DND-41 (cell line): Measurements from ENCODE around the gene LGALS3BP.

Source experiments
- ATAC-seq: fragments of 200-7000 bp; cut with Tn5 transposase; 3 replicates; pipeline ENCODE4 v1.9.1; 2021; ENCODE audit warnings: low read depth; ENCODE audit not compliant: insufficient read depth
- DNase-seq: peaks from one replicate; pipeline ENCODE4 v3.0.0-alpha.2; 2020
- H2AFZ ChIP-seq: 2 replicates; pipeline ENCODE4 v1.6.0; 2012; ENCODE audit warnings: low read depth, low read length
- H3K27ac ChIP-seq: 2 replicates; pipeline ENCODE4 v1.5.1; 2012; ENCODE audit warnings: low read length, inconsistent platforms
- H3K27me3 ChIP-seq: fragments of 200-600 bp; sonication (generic); 2 replicates; pipeline ENCODE4 v1.6.0; 2012; ENCODE audit warnings: low read length, mild to moderate bottlenecking, inconsistent platforms; ENCODE audit not compliant: insufficient read depth, poor library complexity
- H3K36me3 ChIP-seq: 2 replicates; pipeline ENCODE4 v1.5.1; 2012; ENCODE audit warnings: low read length, inconsistent platforms; ENCODE audit not compliant: insufficient read depth
- H3K4me1 ChIP-seq: 2 replicates; pipeline ENCODE4 v1.5.1; 2012; ENCODE audit warnings: mild to moderate bottlenecking, low read length; ENCODE audit not compliant: insufficient read depth
- H3K4me2 ChIP-seq: 2 replicates; pipeline ENCODE4 v1.6.0; 2012; ENCODE audit warnings: mild to moderate bottlenecking, moderate library complexity, low read length, inconsistent platforms; ENCODE audit not compliant: insufficient read depth
- H3K4me3 ChIP-seq, 2 experiments: fragments of 200-600 bp in 1 of 2; shearing (Covaris generic) in 1 of 2; 2 replicates each; pipeline ENCODE4 v1.5.1; 2012 to 2016; ENCODE audit warnings: inconsistent platforms in 2 of 2, low read length in 2 of 2, mild to moderate bottlenecking in 2 of 2, low read depth in 1 of 2, moderate library complexity in 1 of 2
- H3K79me2 ChIP-seq: 2 replicates; pipeline ENCODE4 v1.6.0; 2012; ENCODE audit warnings: low read length, inconsistent platforms; ENCODE audit not compliant: insufficient read depth
- H3K9ac ChIP-seq: 2 replicates; pipeline ENCODE4 v1.6.0; 2012; ENCODE audit warnings: low read depth, mild to moderate bottlenecking, inconsistent platforms, low read length, moderate library complexity
- H3K9me3 ChIP-seq: 2 replicates; pipeline ENCODE4 v1.5.1; 2012; ENCODE audit warnings: low read length, moderate library complexity, mild to moderate bottlenecking, inconsistent platforms; ENCODE audit not compliant: insufficient read depth, severe bottlenecking
- H4K20me1 ChIP-seq: 2 replicates; pipeline ENCODE4 v1.6.0; 2012; ENCODE audit warnings: low read length; ENCODE audit not compliant: insufficient read depth
- EZH2 ChIP-seq: IDR thresholded peaks from 3 replicates; pipeline ENCODE4 v1.6.1; 2012; ENCODE audit warnings: borderline replicate concordance, low read depth, mild to moderate bottlenecking, moderate library complexity, low read length, inconsistent platforms; ENCODE audit not compliant: severe bottlenecking
- TF ChIP-seq, protein P1 (sequence below): IDR thresholded peaks from 2 replicates; pipeline ENCODE4 v1.5.1; 2012; ENCODE audit warnings: borderline replicate concordance, low read length, moderate library complexity, mild to moderate bottlenecking; ENCODE audit not compliant: poor library complexity, severe bottlenecking; ENCODE audit errors: extremely low read depth

Gene LGALS3BP

DNA sequence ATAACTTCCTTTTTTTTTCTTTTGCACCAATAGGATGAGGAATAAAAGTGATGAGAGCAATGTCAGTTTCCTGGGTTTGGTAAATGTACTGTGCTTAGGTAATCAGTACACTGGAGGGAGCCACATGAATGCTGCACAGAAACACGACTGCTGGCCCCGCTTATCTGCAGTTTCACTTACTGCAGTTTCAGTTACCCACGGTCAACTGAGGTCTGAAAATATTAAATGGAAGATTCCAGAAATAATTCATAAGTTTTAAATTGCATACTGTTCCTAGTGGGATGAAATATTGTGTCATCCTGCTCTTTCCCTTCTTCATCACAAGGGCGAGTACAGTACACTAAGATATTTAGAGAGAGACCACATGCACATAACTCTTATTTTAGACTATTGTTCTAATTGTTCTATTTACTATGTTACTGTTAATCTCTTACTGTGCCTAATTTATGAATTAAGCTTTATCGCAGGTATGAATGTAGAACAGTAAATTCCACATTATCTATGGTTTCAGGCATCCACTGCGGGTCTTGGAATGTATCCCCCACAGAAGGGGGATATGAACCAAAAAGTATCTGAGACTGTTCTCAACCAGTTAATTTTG, 6.4 kb upstream of the LGALS3BP start:
- H3K4me1 ChIP-seq: no peaks in the 10 kb centered on the region

DNA sequence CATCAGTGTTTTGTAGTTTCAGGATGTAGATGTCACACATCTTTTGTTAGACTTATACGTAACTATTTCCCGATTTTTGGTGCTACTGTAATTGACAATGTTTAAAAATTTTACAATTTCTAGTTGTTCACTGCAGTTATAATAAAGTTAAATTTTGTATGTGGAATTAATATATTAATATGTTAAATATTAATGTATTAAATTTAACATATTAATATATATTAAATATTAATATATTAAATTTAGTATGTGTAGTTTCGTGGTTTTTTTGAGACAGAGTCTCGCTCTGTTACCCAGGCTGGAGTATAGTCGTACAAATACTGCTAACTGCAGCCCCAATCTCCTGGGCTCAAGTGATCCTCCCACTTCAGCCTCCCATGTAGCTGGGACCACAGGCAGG, 5.7 kb upstream of the LGALS3BP start:
- no peak overlapping the region for H3K4me3 ChIP-seq
- TF ChIP-seq, protein P1, sequence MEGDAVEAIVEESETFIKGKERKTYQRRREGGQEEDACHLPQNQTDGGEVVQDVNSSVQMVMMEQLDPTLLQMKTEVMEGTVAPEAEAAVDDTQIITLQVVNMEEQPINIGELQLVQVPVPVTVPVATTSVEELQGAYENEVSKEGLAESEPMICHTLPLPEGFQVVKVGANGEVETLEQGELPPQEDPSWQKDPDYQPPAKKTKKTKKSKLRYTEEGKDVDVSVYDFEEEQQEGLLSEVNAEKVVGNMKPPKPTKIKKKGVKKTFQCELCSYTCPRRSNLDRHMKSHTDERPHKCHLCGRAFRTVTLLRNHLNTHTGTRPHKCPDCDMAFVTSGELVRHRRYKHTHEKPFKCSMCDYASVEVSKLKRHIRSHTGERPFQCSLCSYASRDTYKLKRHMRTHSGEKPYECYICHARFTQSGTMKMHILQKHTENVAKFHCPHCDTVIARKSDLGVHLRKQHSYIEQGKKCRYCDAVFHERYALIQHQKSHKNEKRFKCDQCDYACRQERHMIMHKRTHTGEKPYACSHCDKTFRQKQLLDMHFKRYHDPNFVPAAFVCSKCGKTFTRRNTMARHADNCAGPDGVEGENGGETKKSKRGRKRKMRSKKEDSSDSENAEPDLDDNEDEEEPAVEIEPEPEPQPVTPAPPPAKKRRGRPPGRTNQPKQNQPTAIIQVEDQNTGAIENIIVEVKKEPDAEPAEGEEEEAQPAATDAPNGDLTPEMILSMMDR: no peak
- TF ChIP-seq EZH2: no peak
- H3K27me3 ChIP-seq: no peaks in the 10 kb centered on the region
- DNase-seq (no peak), ATAC-seq (no peak)
- no peaks in the 10 kb centered on the region for H3K79me2 ChIP-seq
- no peaks in the 10 kb centered on the region for H4K20me1 ChIP-seq
- H3K9me3 ChIP-seq: no peaks in the 10 kb centered on the region
- H2AFZ ChIP-seq: no peak overlapping the region
- H3K9ac ChIP-seq: no peak overlapping the region
- H3K4me1 ChIP-seq: peaks cover 5% of the 10 kb centered on the region
- H3K4me2 ChIP-seq: no peak overlapping the region
- H3K36me3 ChIP-seq: peaks cover 3% of the 10 kb centered on the region; the same call in 1 of the 2 replicates
- H3K27ac ChIP-seq: no peak overlapping the region

More for the DNA sequence above, 6.4 kb upstream of the LGALS3BP start:
- H3K27ac ChIP-seq: no peak overlapping the region
- TF ChIP-seq, protein P1: peak; percentile 29
- no peak for TF ChIP-seq EZH2
- no peaks in the 10 kb centered on the region for H3K27me3 ChIP-seq
- DNase-seq (no peak), ATAC-seq (0 out of 3 replicates have a peak, but pooled peaks have one; percentile 45)
- no peaks in the 10 kb centered on the region for H3K79me2 ChIP-seq
- H2AFZ ChIP-seq: no peak overlapping the region
- no peaks in the 10 kb centered on the region; the same call in 1 of the 2 replicates for H4K20me1 ChIP-seq
- H3K4me2 ChIP-seq: no peak overlapping the region
- H3K4me3 ChIP-seq: no peak overlapping the region
- no peaks in the 10 kb centered on the region for H3K9me3 ChIP-seq
- H3K36me3 ChIP-seq: peaks cover 11% of the 10 kb centered on the region
- no peak overlapping the region for H3K9ac ChIP-seq

DNA sequence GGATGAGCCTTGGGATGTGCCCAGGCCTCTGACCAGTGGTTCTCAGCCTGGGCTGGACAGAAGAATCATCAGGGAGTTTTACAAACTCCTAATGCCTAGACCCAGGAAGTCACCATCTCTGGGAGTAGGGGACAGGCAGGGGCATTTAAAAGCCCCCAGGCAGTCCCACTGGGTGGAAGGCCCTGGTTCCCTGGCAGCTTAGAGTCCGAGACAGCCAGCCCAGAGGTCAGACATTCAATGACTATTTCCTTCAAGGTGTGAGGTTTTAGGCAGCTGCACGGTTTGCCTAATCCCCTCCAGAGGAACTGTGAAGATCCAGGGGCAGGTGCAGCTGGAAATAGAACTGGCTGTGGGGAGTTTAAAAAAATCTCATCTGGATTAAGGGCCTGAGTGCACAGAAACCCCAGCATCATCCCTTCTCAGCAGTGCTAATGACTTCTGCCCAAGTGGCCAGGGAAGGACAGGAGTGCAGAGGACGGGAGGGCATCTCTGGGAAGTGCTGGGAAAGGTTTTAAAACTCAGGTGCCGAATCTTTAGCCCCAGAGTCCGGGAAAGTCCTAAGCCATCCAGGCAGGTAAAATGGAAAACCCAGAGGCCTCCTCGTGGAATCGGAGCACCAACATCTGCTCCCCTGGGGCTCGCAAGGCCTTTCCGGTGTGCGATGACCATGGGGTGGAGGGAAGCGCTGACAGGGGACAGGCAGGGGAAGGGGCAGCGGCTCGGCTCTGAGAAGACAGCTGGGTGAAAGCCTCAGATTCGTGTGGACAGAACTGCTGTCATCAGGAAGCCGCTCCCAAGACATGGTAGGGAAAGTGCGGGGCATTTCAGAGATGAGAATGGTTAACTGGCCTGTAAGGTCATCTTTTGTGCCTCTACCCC, 1.5 kb upstream of the LGALS3BP start:
- peaks cover 18% of the 10 kb centered on the region for H3K36me3 ChIP-seq
- peak overlapping the region; percentile 55 for H3K9ac ChIP-seq
- H3K4me2 ChIP-seq: 0 out of 2 replicates have a peak overlapping the region, but pooled peaks have one; percentile 96
- peaks cover 11% of the 10 kb centered on the region; the same call in 1 of the 2 replicates for H4K20me1 ChIP-seq
- peaks cover 41% of the 10 kb centered on the region for H3K79me2 ChIP-seq
- peaks cover 37% of the 10 kb centered on the region for H3K4me1 ChIP-seq
- H3K27ac ChIP-seq: no peak overlapping the region
- DNase-seq (no peak), ATAC-seq (no peak)
- TF ChIP-seq EZH2: no peak
- TF ChIP-seq, protein P1: no peak
- H2AFZ ChIP-seq: peak overlapping the region; percentile 11; the same call in 1 of the 2 replicates
- no peak overlapping the region for H3K4me3 ChIP-seq
- H3K9me3 ChIP-seq: no peaks in the 10 kb centered on the region
- no peaks in the 10 kb centered on the region for H3K27me3 ChIP-seq
